OCI-LY1 (cell line): ENCODE data around the gene MPDU1.

Experiments used
- H2AFZ ChIP-seq: fragments of 200-600 bp; sonication (generic), shearing (Covaris generic); 2 replicates; pipeline ENCODE4 v1.6.0; 2014; ENCODE audit warnings: antibody characterized with exemption, mild to moderate bottlenecking, low read length
- H3F3A ChIP-seq: fragments of 200-600 bp; sonication (generic), shearing (Covaris generic); 2 replicates; pipeline ENCODE4 v1.6.0; 2014; ENCODE audit warnings: mild to moderate bottlenecking, antibody characterized with exemption, low read length, moderate library complexity; ENCODE audit not compliant: insufficient read depth
- H3K27ac ChIP-seq: fragments of 200-600 bp; sonication (generic); 2 replicates; pipeline ENCODE4 v1.5.1; 2014; ENCODE audit warnings: low read length, mixed run types, mild to moderate bottlenecking, low read depth; ENCODE audit not compliant: poor library complexity, severe bottlenecking
- H3K27me3 ChIP-seq: fragments of 200-600 bp; sonication (generic); 2 replicates; pipeline ENCODE4 v1.6.0; 2014; ENCODE audit warnings: antibody characterized with exemption, mild to moderate bottlenecking, low read length, moderate library complexity; ENCODE audit not compliant: insufficient read depth
- H3K36me3 ChIP-seq: fragments of 200-600 bp; sonication (generic); 2 replicates; pipeline ENCODE4 v1.6.1; 2014; ENCODE audit warnings: mild to moderate bottlenecking, antibody characterized with exemption, low read length, moderate library complexity, mixed read lengths; ENCODE audit not compliant: insufficient read depth
- H3K4me1 ChIP-seq: fragments of 200-600 bp; sonication (generic); 2 replicates; pipeline ENCODE4 v1.5.1; 2014; ENCODE audit warnings: mild to moderate bottlenecking, low read length, moderate library complexity; ENCODE audit not compliant: insufficient read depth, severe bottlenecking
- H3K4me2 ChIP-seq: fragments of 200-600 bp; sonication (generic), shearing (Covaris generic); 2 replicates; pipeline ENCODE4 v1.6.1; 2014; ENCODE audit warnings: low read length
- H3K4me3 ChIP-seq: fragments of 200-600 bp; sonication (generic); 2 replicates; pipeline ENCODE4 v1.5.1; 2014; ENCODE audit warnings: low read length, low read depth, mild to moderate bottlenecking, mixed read lengths; ENCODE audit not compliant: poor library complexity, severe bottlenecking
- H3K79me2 ChIP-seq: fragments of 200-600 bp; shearing (Covaris generic); 2 replicates; pipeline ENCODE4 v1.6.1; 2016; ENCODE audit warnings: mixed run types, low read length, mixed read lengths; ENCODE audit not compliant: insufficient read depth
- H3K9ac ChIP-seq: fragments of 200-600 bp; sonication (generic), shearing (Covaris generic); 2 replicates; pipeline ENCODE4 v1.6.1; 2014; ENCODE audit warnings: mild to moderate bottlenecking, low read length, mixed read lengths
- H3K9me2 ChIP-seq: fragments of 200-600 bp; sonication (generic), shearing (Covaris generic); 2 replicates; pipeline ENCODE4 v1.6.1; 2014; ENCODE audit warnings: low read depth, mild to moderate bottlenecking, low read length, mixed read lengths
- H3K9me3 ChIP-seq: fragments of 200-600 bp; shearing (Covaris generic); 2 replicates; pipeline ENCODE4 v1.6.1; 2014; ENCODE audit warnings: low read length, mixed read lengths
- H4K20me1 ChIP-seq: fragments of 200-600 bp; sonication (generic), shearing (Covaris generic); 2 replicates; pipeline ENCODE4 v1.6.0; 2016; ENCODE audit warnings: mild to moderate bottlenecking, low read length; ENCODE audit not compliant: insufficient read depth
- EZH2 ChIP-seq: fragments of 200-600 bp; sonication (generic), shearing (Covaris generic); IDR thresholded peaks from 2 replicates; pipeline ENCODE4 v1.8.0; 2017; ENCODE audit warnings: borderline replicate concordance, mixed run types, mild to moderate bottlenecking, antibody characterized with exemption, low read length, moderate library complexity, mixed read lengths
- TF ChIP-seq, protein P1 (sequence below): fragments of 200-600 bp; sonication (generic), shearing (Covaris generic); IDR thresholded peaks from 2 replicates; pipeline ENCODE4 v1.5.1; 2017; ENCODE audit warnings: mild to moderate bottlenecking, antibody characterized with exemption, low read length, moderate library complexity, mixed read lengths

MPDU1 gene

DNA sequence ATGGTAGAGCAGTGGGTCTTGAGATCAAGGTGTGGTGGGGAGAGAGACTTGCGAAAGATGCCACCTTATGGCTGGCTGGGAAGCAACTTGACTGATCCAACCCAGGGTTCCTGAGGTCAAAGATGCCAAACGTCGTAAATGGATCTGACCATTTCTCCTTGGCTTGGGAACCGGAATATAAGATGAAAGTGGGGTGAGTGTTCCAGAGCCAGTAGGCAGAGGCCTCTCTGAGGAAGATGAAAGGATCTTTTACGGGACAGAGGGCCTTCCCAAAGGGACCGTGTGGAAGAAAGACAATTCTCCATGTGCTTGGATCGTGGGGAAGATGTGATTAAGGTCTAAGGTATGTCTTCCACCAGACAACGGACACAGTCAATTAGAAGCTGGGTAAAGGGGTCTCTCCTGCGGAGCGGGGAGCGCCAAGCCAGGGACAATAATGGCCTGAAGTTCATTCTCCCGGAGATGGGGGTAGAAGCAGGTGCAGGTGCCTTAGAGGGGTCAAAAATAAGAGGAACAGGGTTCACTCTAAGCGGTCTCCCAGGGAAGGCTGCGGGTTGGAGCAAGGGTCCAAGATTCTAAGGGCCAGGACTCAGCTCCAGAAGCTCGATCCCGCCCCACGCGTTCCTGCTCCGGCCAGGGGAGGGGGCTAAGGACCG lies 30.2 kb downstream of the MPDU1 start:
- H3K36me3 ChIP-seq = peaks cover 23% of the 10 kb centered on the region; the same call in 1 of the 2 replicates
- TF ChIP-seq, protein P1, sequence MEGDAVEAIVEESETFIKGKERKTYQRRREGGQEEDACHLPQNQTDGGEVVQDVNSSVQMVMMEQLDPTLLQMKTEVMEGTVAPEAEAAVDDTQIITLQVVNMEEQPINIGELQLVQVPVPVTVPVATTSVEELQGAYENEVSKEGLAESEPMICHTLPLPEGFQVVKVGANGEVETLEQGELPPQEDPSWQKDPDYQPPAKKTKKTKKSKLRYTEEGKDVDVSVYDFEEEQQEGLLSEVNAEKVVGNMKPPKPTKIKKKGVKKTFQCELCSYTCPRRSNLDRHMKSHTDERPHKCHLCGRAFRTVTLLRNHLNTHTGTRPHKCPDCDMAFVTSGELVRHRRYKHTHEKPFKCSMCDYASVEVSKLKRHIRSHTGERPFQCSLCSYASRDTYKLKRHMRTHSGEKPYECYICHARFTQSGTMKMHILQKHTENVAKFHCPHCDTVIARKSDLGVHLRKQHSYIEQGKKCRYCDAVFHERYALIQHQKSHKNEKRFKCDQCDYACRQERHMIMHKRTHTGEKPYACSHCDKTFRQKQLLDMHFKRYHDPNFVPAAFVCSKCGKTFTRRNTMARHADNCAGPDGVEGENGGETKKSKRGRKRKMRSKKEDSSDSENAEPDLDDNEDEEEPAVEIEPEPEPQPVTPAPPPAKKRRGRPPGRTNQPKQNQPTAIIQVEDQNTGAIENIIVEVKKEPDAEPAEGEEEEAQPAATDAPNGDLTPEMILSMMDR = 0 out of 2 replicates have a peak, but pooled peaks have one; percentile 8
- TF ChIP-seq EZH2 = no peak
- H3K4me3 ChIP-seq = peak overlapping the region; percentile 99
- peak overlapping the region; percentile 99 for H3K4me2 ChIP-seq
- H3K9me2 ChIP-seq = no peaks in the 10 kb centered on the region
- H4K20me1 ChIP-seq = no peaks in the 10 kb centered on the region
- no peak overlapping the region for H3K27ac ChIP-seq
- H3K9me3 ChIP-seq = no peaks in the 10 kb centered on the region
- H3K4me1 ChIP-seq = peaks cover 23% of the 10 kb centered on the region
- no peaks in the 10 kb centered on the region for H3K27me3 ChIP-seq
- H3K9ac ChIP-seq = peak overlapping the region; percentile 86
- H3F3A ChIP-seq = no peaks in the 10 kb centered on the region
- peaks cover 17% of the 10 kb centered on the region for H3K79me2 ChIP-seq
- no peak overlapping the region for H2AFZ ChIP-seq

DNA sequence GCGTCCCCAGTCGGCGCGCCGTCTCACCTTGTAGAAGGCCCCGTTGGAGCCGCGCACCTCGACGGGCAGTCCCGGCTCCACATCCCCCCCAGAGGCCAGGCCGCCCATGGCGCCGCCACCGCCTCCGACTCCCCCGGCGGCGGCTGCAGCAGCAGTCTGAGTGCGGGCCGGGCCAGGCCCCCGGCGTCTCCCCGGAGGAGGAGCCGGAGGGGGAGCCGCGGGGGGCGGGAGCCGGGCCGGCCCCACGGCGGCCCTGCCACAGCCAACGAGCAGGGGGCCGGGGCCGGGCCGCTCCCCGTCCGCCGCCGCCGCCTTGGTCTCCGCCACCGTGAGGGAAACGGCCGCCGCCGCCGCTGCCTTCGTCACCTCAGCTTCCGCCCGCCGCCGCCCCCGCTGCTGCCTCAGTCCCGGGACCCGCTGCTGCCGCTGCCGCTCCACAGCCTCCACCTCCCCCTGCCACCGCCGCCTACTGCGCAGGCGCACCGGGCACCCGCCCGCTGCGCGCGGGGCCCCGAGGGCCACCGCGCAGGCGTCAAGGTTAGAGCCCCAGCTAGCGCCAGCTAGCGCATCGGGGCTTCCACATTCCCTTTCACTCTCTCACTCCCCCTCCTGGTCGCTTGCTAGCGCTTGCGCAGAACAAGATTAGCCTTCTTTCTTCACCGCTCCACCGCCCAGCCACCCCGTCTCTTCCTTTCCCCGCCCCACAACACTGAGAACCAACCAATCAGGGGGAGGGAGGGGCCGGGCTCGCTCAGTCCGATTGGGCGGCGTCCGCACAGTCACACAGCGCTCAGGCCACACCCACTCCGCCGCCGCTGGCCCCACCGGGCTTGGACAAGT lies 31.0 kb downstream of the MPDU1 start, which contains the start of gene FXR2:
Gene FXR2 (minus strand): TSS at position 473 of the 840 bp plus-strand sequence. CDS start 365 bp downstream, at position 108.
- Histone ChIP-seq H3F3A (no peaks in the 10 kb centered on the region), H3K27me3 (no peaks in the 10 kb centered on the region), H4K20me1 (no peaks in the 10 kb centered on the region), H3K4me2 (peak within 1 kb of the TSS; percentile 99), H3K79me2 (peaks cover 16% of the 10 kb centered on the region), H3K9ac (peak within 1 kb of the TSS; percentile 86), H2AFZ (no peak within 1 kb of the TSS; the same call in 1 of the 2 replicates), H3K27ac (peak within 1 kb of the TSS; percentile 37), H3K4me3 (peak within 1 kb of the TSS; percentile 99), H3K4me1 (peaks cover 23% of the 10 kb centered on the region), H3K9me2 (no peaks in the 10 kb centered on the region), H3K9me3 (no peaks in the 10 kb centered on the region), H3K36me3 (peaks cover 23% of the 10 kb centered on the region; the same call in 1 of the 2 replicates)
- TF ChIP-seq, protein P1 = peak; percentile 56
- TF ChIP-seq EZH2 = no peak

DNA sequence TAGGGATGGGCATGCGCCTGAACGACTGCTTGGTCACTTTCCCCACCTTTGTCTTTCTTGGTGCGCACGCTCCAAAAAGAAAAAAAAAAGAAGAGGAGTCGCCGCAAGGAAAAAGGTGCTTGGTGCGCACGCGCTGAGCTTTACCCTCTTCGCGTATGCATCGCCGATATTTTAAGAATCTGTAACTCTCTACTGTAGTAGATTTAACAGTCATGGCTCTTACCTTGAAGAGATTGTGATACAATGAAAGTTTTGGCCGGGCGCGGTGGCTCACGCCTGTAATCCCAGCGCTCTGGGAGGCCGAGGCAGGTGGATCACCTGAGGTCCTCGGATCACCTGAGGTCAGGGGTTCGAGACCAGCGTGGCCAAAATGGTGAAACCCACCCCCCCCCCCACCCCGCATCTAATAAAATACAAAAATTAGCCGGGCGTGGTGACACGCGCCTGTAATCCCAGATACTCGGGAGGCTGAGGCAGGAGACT lies 31.7 kb downstream of the MPDU1 start:
- Histone ChIP-seq H3K27me3 (no peaks in the 10 kb centered on the region), H3K27ac (peak overlapping the region; percentile 37), H2AFZ (no peak overlapping the region; the same call in 1 of the 2 replicates), H3K79me2 (peaks cover 16% of the 10 kb centered on the region), H3K4me1 (peaks cover 23% of the 10 kb centered on the region), H3K4me2 (peak overlapping the region; percentile 83), H4K20me1 (no peaks in the 10 kb centered on the region), H3K4me3 (peak overlapping the region; percentile 66), H3K9me2 (no peaks in the 10 kb centered on the region), H3K9ac (peak overlapping the region; percentile 52; the same call in 1 of the 2 replicates), H3K36me3 (peaks cover 22% of the 10 kb centered on the region; the same call in 1 of the 2 replicates), H3F3A (no peaks in the 10 kb centered on the region), H3K9me3 (no peaks in the 10 kb centered on the region)
- TF ChIP-seq EZH2 = no peak
- TF ChIP-seq, protein P1 = no peak
